B cell (primary cell): Measurements from ENCODE around the gene HADHB. TPM values are rescaled to one million over a fixed set of nuclear protein-coding genes. Genes with fewer than 3 reads are reported as not detected.
"Not testable (repeated sequence)": the region's sequence is repeated elsewhere in the genome, so short reads cannot be mapped to it uniquely, and the experiment has no call there.

ENCODE experiments used
- ATAC-seq: fragments of 200-7000 bp; cut with Tn5 transposase; one replicate; pipeline ENCODE4 v1.10.0; 2021; ENCODE audit warnings: low read depth, mild to moderate bottlenecking, moderate number of reproducible peaks, moderate library complexity
- CTCF ChIA-PET: fragments of 350-600 bp; sonication (Branson Sonifier 250); formaldehyde crosslinking; loops from one replicate; lab custom pipeline; 2021; ENCODE audit warnings: antibody characterized with exemption, inconsistent platforms; lab: Charles Lee
- POLR2A ChIA-PET: fragments of 350-600 bp; sonication (Branson Sonifier 250); formaldehyde crosslinking; loops from one replicate; lab custom pipeline; 2021; ENCODE audit warnings: antibody characterized with exemption; lab: Charles Lee
- DNase-seq: peaks from one replicate; pipeline ENCODE4 v3.0.0; 2013
- H2AFZ ChIP-seq: 2 replicates; pipeline ENCODE4 v1.6.1; 2012; ENCODE audit warnings: mild to moderate bottlenecking, low read depth, low read length; ENCODE audit not compliant: insufficient read depth, poor library complexity, severe bottlenecking
- H3K27ac ChIP-seq, 2 donors: 1 replicate in 1 of 2; 2 replicates in 1 of 2; pipeline ENCODE4 v1.5.1; 2012 to 2013; ENCODE audit warnings: low read length in 2 of 2, mild to moderate bottlenecking in 2 of 2, moderate library complexity in 1 of 2
- H3K27me3 ChIP-seq, 4 experiments: fragments of 200-600 bp in 1 of 4; sonication (generic) in 1 of 4; replicated peaks in 1 of 4; 1 replicate in 2 of 4; 2 replicates in 2 of 4; pipeline versions ENCODE4 v1.6.1 to v1.7.0; 2013 to 2016; ENCODE audit warnings: low read length in 3 of 4, mild to moderate bottlenecking in 2 of 4, mixed read lengths in 1 of 4, moderate library complexity in 1 of 4; ENCODE audit not compliant: insufficient read depth in 4 of 4, control insufficient read depth in 3 of 4; ENCODE audit errors: control extremely low read depth in 1 of 4
- H3K36me3 ChIP-seq, 2 experiments: replicated peaks in 1 of 2; 1 replicate in 1 of 2; 2 replicates in 1 of 2; pipeline versions ENCODE4 v1.6.1 to v1.7.1; 2013; ENCODE audit warnings: low read length in 1 of 2; ENCODE audit not compliant: insufficient read depth in 2 of 2, control insufficient read depth in 1 of 2; ENCODE audit errors: control extremely low read depth in 1 of 2, extremely low read depth in 1 of 2
- H3K4me1 ChIP-seq, 2 donors: fragments of 200-600 bp in 1 of 2; sonication (generic) in 1 of 2; 1 replicate in 1 of 2; 2 replicates in 1 of 2; pipeline versions ENCODE4 v1.5.1 to v1.6.1; 2013 to 2017; ENCODE audit warnings: low read length in 2 of 2; ENCODE audit not compliant: control insufficient read depth in 2 of 2, insufficient read depth in 2 of 2
- H3K4me2 ChIP-seq: replicated peaks from 2 replicates; pipeline ENCODE3; 2012; ENCODE audit warnings: mild to moderate bottlenecking, low read depth, low read length; ENCODE audit not compliant: poor library complexity, severe bottlenecking
- H3K4me3 ChIP-seq, 5 experiments: fragments of 200-600 bp in 1 of 5; sonication (generic) in 1 of 5; 1 replicate in 3 of 5; 2 replicates in 2 of 5; pipeline versions ENCODE4 v1.5.1 to v1.7.0; 2011 to 2016; ENCODE audit warnings: low read length in 4 of 5, mild to moderate bottlenecking in 4 of 5, low read depth in 2 of 5, control low read depth in 1 of 5, moderate library complexity in 1 of 5; ENCODE audit not compliant: insufficient read depth in 1 of 5; ENCODE audit errors: control extremely low read depth in 1 of 5, extremely low read depth in 1 of 5
- H3K79me2 ChIP-seq: fragments of 200-600 bp; sonication (generic); one replicate; pipeline ENCODE4 v1.6.0; 2016; ENCODE audit warnings: low read length; ENCODE audit not compliant: control insufficient read depth, insufficient read depth
- H3K9ac ChIP-seq: fragments of 200-600 bp; sonication (generic); 2 replicates; pipeline ENCODE4 v1.6.1; 2017; ENCODE audit warnings: mild to moderate bottlenecking, low read length, moderate library complexity
- H3K9me3 ChIP-seq, 3 donors: one replicate each; pipeline versions ENCODE4 v1.6.1 to v1.7.1; 2013; ENCODE audit warnings: low read length in 2 of 3; ENCODE audit not compliant: control insufficient read depth in 2 of 3, insufficient read depth in 1 of 3; ENCODE audit errors: control extremely low read depth in 1 of 3
- H4K20me1 ChIP-seq: 2 replicates; pipeline ENCODE4 v1.6.0; 2012; ENCODE audit warnings: mild to moderate bottlenecking, low read length; ENCODE audit not compliant: insufficient read depth, control insufficient read depth, poor library complexity, severe bottlenecking
- H3K27ac Mint-ChIP-seq: one replicate; pipeline ENCODE4 v1.8.0; 2021; ENCODE audit warnings: mixed read lengths
- H3K27me3 Mint-ChIP-seq: one replicate; pipeline ENCODE4 v1.8.0; 2021; ENCODE audit warnings: mixed read lengths
- H3K4me1 Mint-ChIP-seq: one replicate; pipeline ENCODE4 v1.8.0; 2021; ENCODE audit warnings: mixed read lengths
- H3K4me3 Mint-ChIP-seq: one replicate; pipeline ENCODE4 v1.8.0; 2021; ENCODE audit warnings: mixed read lengths
- H3K9me3 Mint-ChIP-seq: one replicate; pipeline ENCODE4 v1.8.0; 2022; ENCODE audit warnings: mixed read lengths; ENCODE audit not compliant: insufficient read depth
- EZH2 ChIP-seq: IDR thresholded peaks from 2 replicates; pipeline ENCODE4 v1.6.1; 2012; ENCODE audit warnings: borderline replicate concordance, low read depth, mild to moderate bottlenecking, moderate library complexity, low read length; ENCODE audit not compliant: insufficient read depth, poor library complexity, severe bottlenecking
- WGBS: methylation state at CpG from one replicate; pipeline ENCODE4 v1.1.5; 2013; ENCODE audit warnings: missing lambda C conversion rate; ENCODE audit not compliant: insufficient coverage; 5-methylcytosine and 5-hydroxymethylcytosine counted together
- intact Hi-C: fragments of 100-400 bp; cut with micrococcal nuclease; formaldehyde crosslinking; loops from one replicate; pipeline ENCODE4 v1.10.0; 2022
- polyA plus RNA-seq: library from polyadenylated mRNA; depleted of rRNA; stranded (reverse); fragments of >200 nt; gene quantifications from 2 replicates; pipeline ENCODE4 v1.2.3, GENCODE V29; 2012
- total RNA-seq, 2 donors: library from RNA; stranded (reverse); fragments of 120-200 nt in 1 of 2; gene quantifications; 1 replicate in 1 of 2; 2 replicates in 1 of 2; pipeline versions ENCODE4 v1.2.3 to v1.2.4, GENCODE V29; 2013 to 2022
- TF ChIP-seq, protein P1 (sequence below): fragments of 200-600 bp; IDR thresholded peaks from one replicate; pipeline ENCODE4 v1.8.0; 2022; ENCODE audit warnings: antibody characterized with exemption, mild to moderate bottlenecking

HADHB gene
- total and polyA plus RNA-seq, 2 donors (not counting 1 experiment from before 2014, with no cell fraction given): 40.6 to 64.2 TPM

DNA sequence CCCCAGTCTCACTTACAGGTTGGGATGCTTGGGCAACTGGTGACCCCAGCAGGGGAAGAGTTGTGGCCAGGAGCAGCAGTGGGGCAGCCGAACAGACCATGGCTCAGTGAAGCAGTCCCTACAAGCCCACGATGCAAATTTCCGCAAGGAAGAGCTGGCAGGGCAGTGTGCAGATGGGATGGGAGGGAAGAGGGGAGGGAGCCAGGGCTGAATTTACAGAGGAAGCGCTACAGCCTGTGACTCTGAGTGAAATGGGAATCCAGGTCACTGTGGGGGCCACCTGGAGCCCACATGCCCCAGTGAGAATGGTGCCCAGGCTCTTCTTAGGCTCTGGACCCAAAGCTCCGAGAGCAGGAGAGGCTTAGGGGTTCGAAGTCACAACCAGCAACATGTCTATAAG is 74.2 kb downstream of the HADHB start:
- H3K79me2 ChIP-seq: no peaks in the 10 kb centered on the region
- TF ChIP-seq EZH2: no peak
- TF ChIP-seq, protein P1, sequence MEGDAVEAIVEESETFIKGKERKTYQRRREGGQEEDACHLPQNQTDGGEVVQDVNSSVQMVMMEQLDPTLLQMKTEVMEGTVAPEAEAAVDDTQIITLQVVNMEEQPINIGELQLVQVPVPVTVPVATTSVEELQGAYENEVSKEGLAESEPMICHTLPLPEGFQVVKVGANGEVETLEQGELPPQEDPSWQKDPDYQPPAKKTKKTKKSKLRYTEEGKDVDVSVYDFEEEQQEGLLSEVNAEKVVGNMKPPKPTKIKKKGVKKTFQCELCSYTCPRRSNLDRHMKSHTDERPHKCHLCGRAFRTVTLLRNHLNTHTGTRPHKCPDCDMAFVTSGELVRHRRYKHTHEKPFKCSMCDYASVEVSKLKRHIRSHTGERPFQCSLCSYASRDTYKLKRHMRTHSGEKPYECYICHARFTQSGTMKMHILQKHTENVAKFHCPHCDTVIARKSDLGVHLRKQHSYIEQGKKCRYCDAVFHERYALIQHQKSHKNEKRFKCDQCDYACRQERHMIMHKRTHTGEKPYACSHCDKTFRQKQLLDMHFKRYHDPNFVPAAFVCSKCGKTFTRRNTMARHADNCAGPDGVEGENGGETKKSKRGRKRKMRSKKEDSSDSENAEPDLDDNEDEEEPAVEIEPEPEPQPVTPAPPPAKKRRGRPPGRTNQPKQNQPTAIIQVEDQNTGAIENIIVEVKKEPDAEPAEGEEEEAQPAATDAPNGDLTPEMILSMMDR: no peak
- POLR2A ChIA-PET: no interaction called here
- no peak for ATAC-seq
- H3K4me1 Mint-ChIP-seq: no peaks in the 10 kb centered on the region
- H3K27me3 Mint-ChIP-seq: no peaks in the 10 kb centered on the region
- no peak overlapping the region for H3K9ac ChIP-seq
- CTCF ChIA-PET: no interaction called here
- WGBS: 84% methylated on average over 6 of the region's 6 CpGs
- H3K4me2 ChIP-seq: no peak overlapping the region
- no peaks in the 10 kb centered on the region for H3K36me3 ChIP-seq
- H3K4me3 Mint-ChIP-seq: no peak overlapping the region
- no peak for DNase-seq
- no peak overlapping the region for H3K4me3 ChIP-seq
- H3K27me3 ChIP-seq: no peaks in the 10 kb centered on the region
- H3K9me3 Mint-ChIP-seq: no peaks in the 10 kb centered on the region
- no peak overlapping the region for H3K27ac Mint-ChIP-seq
- H3K4me1 ChIP-seq: no peaks in the 10 kb centered on the region
- H4K20me1 ChIP-seq: no peaks in the 10 kb centered on the region
- intact Hi-C loops: no loop called here
- no peak overlapping the region for H3K27ac ChIP-seq
- H3K9me3 ChIP-seq: peaks cover 0 to under 1% (median 0%) of the 10 kb centered on the region in 3 donors
- no peak overlapping the region for H2AFZ ChIP-seq

DNA sequence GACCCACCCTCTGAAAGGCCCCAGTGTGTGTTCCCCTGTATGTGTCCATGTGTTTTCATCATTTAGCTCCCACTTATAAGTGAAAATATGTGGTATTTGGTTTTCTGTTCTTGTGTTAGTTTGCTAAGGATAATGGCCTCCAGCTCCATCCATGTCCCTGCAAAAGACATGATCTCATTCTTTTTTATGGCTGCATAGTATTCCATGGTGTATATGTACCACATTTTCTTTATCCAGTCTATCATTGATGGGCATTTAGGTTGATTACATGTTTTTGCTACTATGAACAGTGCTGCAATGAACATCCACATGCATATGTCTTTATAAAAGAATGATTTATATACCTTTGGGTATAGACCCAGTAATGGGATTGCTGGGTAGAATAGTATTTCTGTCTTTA is 79.7 kb downstream of the HADHB start:
- H4K20me1 ChIP-seq, POLR2A ChIA-PET, H3K9ac ChIP-seq, H3K27me3 ChIP-seq, ATAC-seq, H3K4me3 ChIP-seq, H3K9me3 Mint-ChIP-seq, H3K27ac ChIP-seq, H3K36me3 ChIP-seq, H3K9me3 ChIP-seq, intact Hi-C loops, H3K4me1 ChIP-seq, H3K4me3 Mint-ChIP-seq, H3K27me3 Mint-ChIP-seq, H3K4me2 ChIP-seq, H3K27ac Mint-ChIP-seq, H2AFZ ChIP-seq, DNase-seq, H3K79me2 ChIP-seq, H3K4me1 Mint-ChIP-seq: not testable (repeated sequence)
- CTCF ChIA-PET: interaction anchor here (1.5 kb wide), 1 partner anchor 89 kb away, joined by 3 read pairs; no protein-coding TSS in a partner anchor
